ENCODE measurements around the gene RNF141.

RNF141 gene, protein sequence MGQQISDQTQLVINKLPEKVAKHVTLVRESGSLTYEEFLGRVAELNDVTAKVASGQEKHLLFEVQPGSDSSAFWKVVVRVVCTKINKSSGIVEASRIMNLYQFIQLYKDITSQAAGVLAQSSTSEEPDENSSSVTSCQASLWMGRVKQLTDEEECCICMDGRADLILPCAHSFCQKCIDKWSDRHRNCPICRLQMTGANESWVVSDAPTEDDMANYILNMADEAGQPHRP

DNA sequence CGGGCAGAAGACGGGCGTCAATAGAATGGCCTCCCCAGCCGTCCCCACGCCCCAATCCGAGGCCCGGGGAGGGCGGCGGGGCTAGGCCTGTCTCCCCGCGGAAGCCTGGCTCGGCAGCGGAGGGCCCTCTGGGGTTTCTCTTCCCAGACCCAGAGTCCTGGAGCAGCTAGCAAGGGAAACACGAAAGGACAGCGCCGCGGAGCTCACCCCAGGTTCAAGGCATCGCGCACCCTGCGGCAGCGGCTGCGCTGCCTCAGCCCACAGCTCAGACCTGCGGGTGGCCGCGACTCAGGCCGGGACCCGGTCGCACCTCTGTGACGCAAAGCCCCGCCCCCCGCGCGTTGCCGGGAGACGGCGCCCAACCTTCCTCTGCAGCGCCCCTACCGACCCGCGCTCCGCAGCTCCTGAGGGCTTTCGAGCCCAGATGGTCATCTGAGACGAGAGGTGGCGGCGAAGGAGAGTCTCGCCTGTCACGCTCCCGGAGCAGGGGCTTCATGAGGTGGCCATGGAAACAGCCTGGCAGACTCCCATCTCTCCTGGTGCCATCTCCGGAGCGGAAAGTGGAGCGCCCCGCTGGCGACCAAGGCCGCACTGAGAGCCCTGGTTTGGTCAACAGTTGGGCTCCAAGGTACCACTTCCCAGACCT is at the start of gene RNF141:
Gene RNF141, minus strand, starts transcription at position 273 of the 646 bp plus-strand sequence. CDS start 7,029 bp downstream, outside the sequence.
- H3K4me3 ChIP-seq, result peak within 1 kb of the TSS; percentile 67 to 90 (median 77)
- peak within 1 kb of the TSS; percentile 80 to 98 (median 93) for H3K27ac ChIP-seq

DNA sequence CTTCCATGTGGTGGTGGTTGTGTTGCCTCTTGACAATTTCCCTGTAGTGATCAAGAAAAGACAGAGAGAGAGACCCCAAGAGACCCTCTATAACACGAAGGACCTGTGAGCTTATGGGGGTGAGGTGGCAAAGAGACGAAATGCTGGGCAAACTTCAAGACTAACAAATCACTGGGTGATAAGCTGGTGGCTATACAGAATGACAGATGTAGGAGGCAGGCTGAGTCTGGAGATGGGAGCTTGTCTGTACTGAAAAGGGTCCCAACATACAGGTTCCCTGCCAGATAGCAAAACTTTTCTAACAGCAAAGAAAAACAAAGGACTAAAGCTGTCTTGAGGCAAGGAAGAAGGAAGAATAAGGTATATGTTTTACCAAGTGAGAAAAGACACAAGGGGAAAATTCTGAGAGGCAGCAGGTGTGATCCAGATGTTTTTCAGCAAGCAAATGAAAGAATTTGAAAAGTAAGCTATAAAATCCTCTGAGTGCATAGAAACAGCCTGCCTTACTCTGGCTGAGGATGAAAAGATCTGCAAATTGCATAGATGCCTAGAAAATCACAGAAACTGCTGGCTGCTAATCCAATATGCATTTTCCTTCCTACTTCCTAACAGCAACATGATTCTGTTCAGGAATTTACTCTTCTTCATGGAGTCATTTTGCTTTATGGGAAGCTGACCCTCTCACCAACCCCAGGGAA is 49.4 kb upstream of the RNF141 start:
- H3K27ac ChIP-seq, result peak overlapping the region in 4 of 21 experiments; percentile 6 to 55 (median 36)
- no peak overlapping the region for H3K4me3 ChIP-seq

DNA sequence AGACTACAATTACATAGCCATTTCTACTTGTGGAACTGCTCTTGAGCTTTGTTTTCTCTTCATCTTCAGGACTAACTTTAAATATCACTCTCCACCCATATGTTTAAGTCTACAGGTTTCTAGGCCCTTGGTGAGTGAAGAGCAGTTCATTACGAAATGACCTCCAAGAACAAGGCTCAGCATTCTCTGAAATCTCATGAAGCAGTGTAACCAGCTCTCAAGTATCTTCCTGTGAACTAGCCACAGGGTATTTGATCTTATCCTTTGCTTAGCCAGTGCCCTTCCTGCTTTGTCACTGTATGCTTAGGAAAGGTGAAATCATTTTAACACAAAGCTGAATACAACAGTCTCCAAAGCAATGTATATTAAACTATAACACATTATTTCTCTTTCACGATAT is 47.9 kb upstream of the RNF141 start:
- no peak overlapping the region for H3K4me3 ChIP-seq
- peak overlapping the region in 6 of 21 experiments; percentile 1 to 53 (median 28) for H3K27ac ChIP-seq

DNA sequence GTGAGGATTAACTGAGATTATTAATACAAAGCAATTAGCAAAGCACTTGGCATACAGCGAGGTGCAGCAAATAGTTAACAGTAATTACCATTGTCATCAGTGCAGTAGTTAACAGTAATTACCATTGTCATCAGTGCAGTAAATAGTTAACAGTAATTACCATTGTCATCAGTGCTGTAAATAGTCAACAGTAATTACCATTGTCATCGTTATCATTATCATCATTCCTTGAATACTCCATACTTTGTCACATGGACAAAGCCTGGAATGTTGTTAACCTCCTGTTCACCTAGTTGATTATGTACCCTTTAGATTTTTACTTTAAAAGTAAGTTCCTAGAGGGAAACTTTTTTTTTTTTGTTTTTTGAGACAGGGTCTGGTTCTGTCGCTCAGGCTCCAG is 47.0 kb upstream of the RNF141 start:
- Histone ChIP-seq H3K27ac (no peak overlapping the region), H3K4me3 (no peak overlapping the region)

DNA sequence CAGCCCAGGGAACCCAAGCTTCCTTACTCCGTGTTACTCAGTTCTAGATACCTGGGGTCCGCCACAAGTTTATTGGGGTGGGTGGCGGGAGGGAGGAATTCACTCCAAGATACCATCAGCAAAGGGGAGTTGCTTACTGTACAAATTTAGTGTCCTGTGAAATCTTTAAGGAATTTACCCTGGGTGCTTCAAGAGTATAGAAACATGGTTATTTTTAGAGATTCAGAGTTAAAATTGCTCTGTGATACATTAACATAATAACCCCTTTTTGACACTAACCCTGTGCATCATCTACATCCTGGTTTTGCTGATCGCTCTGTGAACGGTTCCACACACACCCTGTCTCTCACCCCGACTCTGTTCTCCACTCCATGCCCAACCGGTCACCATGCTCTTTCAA is 46.4 kb upstream of the RNF141 start:
- peak overlapping the region in 3 of 21 experiments; percentile 1 to 45 (median 25) for H3K27ac ChIP-seq
- no peak overlapping the region for H3K4me3 ChIP-seq

DNA sequence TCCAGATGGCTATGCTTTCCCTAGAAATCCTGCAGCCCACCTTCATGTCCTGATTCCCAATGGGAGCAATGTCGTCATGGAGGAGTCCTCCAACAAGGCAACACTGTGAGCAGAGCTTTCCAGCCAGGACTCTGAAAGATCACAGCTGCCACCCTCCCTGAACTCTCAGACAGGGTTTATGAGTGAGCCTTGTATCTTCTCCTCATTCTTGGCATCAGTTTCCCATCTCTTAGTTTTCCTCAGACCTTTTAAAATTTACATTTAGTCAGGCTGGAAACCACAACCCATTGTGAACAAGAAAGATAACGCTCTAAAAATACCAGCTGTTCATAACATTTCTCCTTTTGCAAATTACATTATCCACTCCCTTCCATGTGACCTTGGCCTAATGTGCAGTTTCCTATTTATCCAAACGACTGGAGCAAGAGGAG is 43.1 kb upstream of the RNF141 start:
- no peak overlapping the region for H3K4me3 ChIP-seq
- no peak overlapping the region for H3K27ac ChIP-seq

DNA sequence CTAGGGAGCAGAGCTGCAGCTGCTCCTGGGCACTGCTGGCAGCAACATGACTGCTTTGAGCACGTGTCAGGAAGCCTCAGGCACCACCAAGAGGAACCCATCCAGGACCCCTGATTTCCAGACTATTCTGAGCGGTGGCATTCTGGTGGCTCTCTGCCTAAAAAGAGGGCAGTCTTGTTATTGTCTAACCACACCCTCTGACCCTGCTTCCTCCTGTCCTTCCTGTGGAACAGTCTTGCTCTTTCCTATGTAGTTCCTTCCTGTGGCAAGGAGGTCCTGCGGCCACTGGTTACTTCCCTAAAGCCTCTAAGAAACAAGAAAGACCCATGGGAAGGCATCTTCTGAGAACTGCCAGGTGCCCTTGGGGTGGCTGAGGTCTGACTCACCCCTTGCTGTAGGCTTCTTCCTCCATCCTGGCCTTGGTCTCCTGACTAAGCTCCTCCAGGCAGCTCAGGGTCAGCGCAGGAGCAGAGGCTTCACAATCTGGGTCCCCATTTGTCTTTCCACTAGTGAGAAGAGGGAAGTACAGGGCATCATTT is 40.6 kb upstream of the RNF141 start:
- H3K27ac ChIP-seq, result peak overlapping the region in 9 of 21 experiments; percentile 13 to 63 (median 38)
- H3K4me3 ChIP-seq, result no peak overlapping the region

DNA sequence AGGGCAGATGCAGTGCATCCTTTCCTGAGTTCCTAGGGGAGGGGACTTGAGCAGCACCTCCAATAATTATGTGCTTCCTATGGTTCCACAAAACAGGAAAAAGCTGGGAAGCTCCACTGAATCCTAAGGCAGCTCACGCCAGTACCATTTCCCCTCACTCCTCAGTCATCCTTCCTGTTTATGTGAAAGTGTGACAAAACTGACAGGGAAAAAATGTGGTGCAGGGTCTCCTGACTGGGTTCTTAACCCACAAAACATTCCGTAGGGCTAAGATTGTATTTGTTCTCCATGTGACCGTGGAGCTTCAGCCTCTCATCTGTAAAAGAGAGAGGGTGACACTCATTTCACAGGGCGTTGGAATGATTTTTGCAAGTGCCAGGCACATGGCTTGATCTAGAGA is 39.6 kb upstream of the RNF141 start:
- H3K4me3 ChIP-seq, result no peak overlapping the region
- peak overlapping the region in 7 of 21 experiments; percentile 13 to 63 (median 35) for H3K27ac ChIP-seq

DNA sequence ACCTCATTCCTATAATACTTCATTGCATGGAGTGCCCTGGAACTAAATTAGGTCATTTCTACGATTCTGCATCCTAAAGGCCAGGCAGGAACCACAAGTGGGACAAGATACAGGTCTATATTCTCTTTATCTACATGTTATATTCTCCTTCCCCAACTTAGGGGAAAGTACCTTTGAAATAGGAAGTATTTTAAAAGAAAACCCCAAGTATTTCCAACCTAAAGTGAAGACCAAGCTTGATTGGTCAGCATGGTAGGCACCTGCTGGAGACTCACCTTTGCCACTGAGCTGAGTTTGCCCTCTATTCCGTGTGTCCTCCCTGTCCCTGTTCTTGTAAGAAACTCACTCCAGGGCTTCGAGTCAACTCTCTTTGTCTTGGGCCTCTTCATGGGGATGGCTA is 38.7 kb upstream of the RNF141 start:
- H3K4me3 ChIP-seq, result no peak overlapping the region
- H3K27ac ChIP-seq, result no peak overlapping the region

DNA sequence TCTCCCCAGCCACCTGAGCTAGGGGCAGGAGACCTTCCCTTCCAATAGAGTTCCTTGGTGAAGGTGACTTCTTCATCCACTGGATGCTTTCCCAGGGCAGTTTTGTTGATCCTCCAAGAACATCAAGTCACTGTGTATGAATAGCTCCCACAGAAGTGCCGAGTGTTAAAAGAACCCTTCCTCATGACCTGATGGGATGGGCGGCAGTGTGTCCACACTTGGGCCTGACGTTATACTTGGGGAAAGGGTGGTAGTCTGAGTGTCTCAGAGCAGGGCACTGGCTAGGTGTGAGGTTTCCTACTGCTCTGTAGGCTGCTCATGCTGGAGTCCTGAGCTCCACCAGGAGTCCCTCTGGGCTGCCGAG is 35.0 kb upstream of the RNF141 start:
- Histone ChIP-seq H3K4me3 (no peak overlapping the region), H3K27ac (no peak overlapping the region)

DNA sequence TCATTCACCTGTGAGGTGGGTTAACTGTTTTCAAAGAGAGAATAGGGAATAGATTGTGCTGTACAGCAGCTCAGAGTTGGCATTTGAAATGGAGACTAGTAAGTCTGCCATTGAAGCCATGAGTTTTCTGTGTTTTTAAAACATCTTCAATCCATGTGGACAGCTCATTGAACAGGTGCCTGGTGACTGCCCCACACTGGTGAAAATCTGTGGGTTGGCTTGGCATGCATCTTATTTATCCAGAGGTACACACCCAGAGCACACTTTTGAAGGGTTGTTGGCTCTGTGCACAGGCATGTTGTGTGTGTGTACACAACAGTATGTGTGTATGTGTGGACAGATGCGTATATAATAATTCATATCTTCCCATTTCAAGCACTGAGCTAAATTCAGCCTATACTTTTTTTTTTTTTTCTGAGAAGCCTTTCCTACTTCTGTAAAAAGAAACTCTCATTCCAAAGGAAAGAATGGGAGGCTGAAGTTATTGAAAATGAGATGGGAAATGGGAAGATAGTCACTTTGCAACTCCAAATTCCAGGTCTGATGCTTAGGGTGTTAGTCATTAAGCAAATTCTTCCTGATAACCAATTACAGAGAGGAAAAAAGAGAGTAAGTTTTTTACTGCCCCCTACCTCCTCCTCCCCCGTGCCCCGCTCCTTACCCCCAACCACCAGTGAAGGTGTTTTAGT is 34.5 kb upstream of the RNF141 start:
- Histone ChIP-seq H3K27ac (no peak overlapping the region), H3K4me3 (no peak overlapping the region)

DNA sequence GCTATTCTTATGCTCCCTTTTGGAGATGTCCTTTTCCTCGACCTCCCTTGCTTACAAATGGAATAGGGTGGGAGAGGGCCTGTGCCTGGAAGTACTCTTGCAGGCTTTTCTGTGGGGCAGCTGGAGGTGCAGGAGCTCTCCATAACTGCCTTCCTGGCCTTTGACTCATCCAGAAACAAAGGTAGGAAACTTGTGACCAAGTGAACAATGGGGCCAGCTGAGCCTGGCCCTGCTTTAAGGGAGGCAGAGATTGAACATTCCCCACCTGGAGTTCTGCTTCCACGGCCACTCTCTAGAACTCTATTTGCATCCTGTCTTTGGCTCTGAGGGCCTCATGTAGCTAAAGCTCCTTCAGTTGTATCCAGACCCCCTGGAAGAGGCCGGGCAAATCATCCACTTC is 32.6 kb upstream of the RNF141 start:
- H3K27ac ChIP-seq, result no peak overlapping the region

DNA sequence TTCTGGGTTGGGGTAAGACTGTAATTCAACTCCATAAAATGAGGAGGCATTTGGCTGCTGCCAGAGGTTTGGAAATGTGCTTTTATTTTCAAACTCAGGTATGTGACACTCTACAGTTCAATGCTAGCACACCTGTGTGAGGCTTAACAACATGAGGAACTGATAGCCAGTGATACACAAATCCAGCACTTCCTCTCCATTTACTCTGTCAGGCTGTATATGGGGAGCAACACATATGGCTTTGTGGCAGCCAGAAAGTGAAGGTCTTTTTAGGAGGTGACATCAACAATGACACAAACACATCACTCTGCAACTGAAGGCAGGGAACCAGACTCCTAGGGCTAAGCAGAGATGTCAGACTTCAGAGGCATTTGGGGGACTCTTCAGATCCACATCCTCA is 32.0 kb upstream of the RNF141 start:
- no peak overlapping the region for H3K27ac ChIP-seq
- H3K4me3 ChIP-seq, result no peak overlapping the region

More for the DNA sequence above, 32.6 kb upstream of the RNF141 start:
- H3K4me3 ChIP-seq, result no peak overlapping the region

DNA sequence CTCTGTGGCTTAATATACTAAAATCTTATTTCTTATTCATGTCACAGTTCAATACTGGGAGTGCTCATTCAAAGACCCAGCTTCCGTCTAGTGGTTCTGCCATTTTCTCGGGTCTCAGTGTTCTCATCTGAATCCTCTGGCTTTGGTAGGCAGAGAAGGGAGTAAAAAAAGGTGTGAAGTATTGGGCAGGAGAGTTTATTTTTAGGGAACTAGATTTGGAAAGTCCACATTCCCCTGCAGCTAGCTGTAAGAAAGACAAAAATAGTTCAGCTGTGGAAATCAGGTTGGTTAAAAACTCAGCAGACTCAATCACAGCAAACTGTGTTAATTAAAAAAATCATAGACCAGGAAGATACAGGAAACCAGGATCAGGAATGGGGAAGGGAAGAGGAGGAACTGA is 31.5 kb upstream of the RNF141 start:
- Histone ChIP-seq H3K4me3 (no peak overlapping the region), H3K27ac (no peak overlapping the region)

DNA sequence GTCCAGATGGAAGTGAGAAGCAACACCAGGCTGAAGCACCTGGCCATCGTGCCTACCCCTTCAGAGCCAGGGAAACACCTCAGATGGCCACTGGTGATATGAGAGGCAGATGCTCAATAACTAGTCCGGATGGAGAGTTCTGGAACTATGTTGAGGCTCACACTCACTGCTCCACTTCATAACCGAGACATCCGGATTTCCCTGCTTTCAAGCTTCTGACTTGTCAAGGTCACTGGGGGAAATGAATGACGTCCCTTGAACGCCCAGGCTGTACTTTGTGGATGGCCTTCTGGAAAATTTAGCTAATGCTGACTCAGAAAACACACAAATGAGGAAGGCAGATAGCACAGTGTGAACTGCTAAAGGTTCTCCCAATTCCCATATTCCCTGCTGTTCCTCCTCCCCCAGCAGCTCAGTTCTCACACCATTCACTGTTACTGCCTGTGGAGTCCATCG is 27.5 kb upstream of the RNF141 start, which contains the start of gene LYVE1:
Gene LYVE1, minus strand, starts transcription at position 180 of the 456 bp plus-strand sequence. Its CDS starts 133 bp downstream, at position 47.
- no peak within 1 kb of the TSS for H3K4me3 ChIP-seq
- H3K27ac ChIP-seq, result peak within 1 kb of the TSS in 4 of 21 experiments; percentile 0 to 45 (median 24)

DNA sequence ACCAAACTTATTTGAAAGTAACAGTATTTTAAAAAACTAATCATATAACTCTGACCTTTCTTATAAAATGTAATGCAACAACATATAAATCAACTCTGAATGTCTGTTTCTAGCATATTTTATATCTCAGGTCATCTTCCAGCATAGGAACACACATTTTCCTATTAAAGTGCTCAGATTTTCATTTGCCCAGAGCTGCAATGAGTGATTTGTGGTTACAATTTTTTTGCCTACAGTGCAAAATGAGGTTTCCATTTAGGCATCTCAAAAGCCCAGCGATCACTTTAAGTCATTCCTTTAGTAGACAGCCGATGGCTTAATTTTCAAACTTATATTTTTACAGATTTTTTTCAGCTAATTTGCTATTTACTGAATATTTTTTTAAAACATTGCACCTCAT is 26.5 kb upstream of the RNF141 start:
- Histone ChIP-seq H3K4me3 (no peak overlapping the region), H3K27ac (peak overlapping the region in 2 of 21 experiments; percentile 17 to 19)

DNA sequence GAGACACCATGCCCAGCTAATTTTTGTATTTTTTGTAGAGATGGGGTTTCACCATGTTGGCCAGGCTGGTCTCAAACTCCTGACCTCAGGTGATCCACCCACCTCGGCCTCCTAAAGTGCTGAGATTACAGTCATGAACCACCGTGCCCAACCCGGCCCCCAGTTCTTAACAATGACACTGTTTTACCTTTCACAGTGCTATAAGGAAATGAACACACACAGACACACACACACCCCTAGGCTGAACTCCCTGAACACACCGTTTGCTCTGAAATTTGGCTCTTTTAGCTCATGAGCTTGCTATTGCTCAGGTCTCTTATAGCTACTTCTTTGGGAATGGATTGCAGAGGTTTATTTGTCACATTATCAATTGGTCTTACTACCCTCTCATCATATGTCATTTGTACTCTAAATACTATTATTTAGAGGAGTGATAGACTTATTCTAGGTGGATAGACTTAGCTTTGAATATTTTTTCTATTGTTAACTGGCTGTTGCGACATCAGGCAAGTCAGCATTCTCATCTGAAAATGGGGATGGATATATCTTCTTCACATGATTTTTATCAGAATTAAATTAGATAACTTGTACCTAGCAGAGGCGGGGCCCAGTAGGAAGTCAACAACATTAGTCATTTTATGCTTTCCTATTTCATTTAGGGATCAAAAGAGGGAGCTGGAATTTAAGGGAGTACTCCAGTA is 25.4 kb upstream of the RNF141 start:
- peak overlapping the region in 1 of 21 experiments; percentile 16 for H3K27ac ChIP-seq

DNA sequence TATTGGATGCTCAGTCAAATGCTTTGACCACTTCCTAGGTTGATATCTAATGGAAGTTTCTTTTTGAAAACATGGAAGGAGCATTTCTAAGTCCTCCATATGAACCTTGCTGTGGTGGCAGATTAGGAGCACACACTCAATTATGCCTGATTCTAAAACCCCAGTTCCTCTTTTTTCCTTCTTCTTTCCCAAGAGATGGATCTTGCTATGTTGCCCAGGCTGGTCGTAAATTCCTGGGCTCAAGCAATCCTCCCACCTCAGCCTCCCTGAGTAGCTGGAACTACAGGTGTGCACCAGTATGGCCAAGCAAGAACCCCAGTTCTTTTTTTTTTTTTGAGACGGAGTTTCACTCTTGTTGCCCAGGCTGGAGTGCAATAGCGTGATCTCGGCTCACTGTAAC is 24.5 kb upstream of the RNF141 start:
- H3K27ac ChIP-seq, result peak overlapping the region in 1 of 21 experiments; percentile 6
- H3K4me3 ChIP-seq, result no peak overlapping the region

More for the DNA sequence above, 25.4 kb upstream of the RNF141 start:
- no peak overlapping the region for H3K4me3 ChIP-seq

DNA sequence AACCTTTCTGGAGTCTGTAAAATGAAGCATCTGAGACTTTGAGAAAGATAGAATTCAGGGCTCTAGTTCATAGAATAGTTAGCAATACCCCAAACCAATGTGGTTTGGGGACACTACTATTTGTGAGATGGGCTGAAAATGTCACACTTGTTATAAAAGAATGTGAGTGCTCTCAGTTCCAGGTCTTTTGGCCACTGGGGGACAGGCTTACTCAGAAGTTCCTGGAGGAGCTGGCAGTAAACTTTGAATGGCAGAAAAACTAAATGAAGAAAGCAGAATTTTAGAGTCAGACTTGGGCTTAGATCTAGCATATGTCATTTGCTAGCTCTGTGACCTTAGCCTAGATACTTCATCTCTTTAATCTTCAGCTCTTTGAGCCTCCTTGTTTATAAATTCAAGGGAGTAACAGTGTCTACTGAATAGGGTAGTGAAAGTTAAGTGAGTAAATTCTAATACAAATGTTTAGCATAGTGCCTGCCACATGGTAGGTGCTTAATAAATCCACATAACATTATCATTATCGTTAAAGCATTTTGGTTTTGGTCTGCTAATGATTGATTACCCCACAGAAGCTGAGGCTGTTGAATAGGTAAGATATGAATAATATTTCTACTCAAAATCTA is 23.8 kb upstream of the RNF141 start:
- Histone ChIP-seq H3K27ac (no peak overlapping the region), H3K4me3 (no peak overlapping the region)

All from skin epidermis (tissue), 12 donors.